Mucosa of rectum (tissue), 2 donors: ENCODE data around the gene NCAPD3.

Experiments
- H3K27ac ChIP-seq, 2 donors: one replicate each; pipeline ENCODE4 v1.7.0; 2013; ENCODE audit warnings: inconsistent platforms in 2 of 2, low read depth in 2 of 2, low read length in 2 of 2
- H3K27me3 ChIP-seq, 2 donors: one replicate each; pipeline ENCODE4 v1.7.0; 2013; ENCODE audit warnings: low read length in 2 of 2; ENCODE audit not compliant: control insufficient read depth in 2 of 2, insufficient read depth in 2 of 2
- H3K36me3 ChIP-seq, 2 donors: one replicate each; pipeline ENCODE4 v1.7.0; 2013; ENCODE audit warnings: low read length in 2 of 2; ENCODE audit not compliant: control insufficient read depth in 2 of 2, insufficient read depth in 2 of 2
- H3K4me1 ChIP-seq, 2 donors: one replicate each; pipeline ENCODE4 v1.7.0; 2013; ENCODE audit warnings: low read length in 2 of 2, mild to moderate bottlenecking in 1 of 2; ENCODE audit not compliant: control insufficient read depth in 2 of 2, insufficient read depth in 2 of 2
- H3K4me3 ChIP-seq, 2 donors: one replicate each; pipeline ENCODE4 v1.7.0; 2013; ENCODE audit warnings: low read length in 2 of 2
- H3K9ac ChIP-seq, 2 donors: one replicate each; pipeline ENCODE4 v1.7.0; 2013; ENCODE audit warnings: low read length in 2 of 2, low read depth in 1 of 2, mild to moderate bottlenecking in 1 of 2
- H3K9me3 ChIP-seq, 2 donors: one replicate each; pipeline ENCODE4 v1.7.0; 2013; ENCODE audit warnings: low read length in 2 of 2; ENCODE audit not compliant: control insufficient read depth in 2 of 2
- donor health status: healthy.
- donor health status: Normal muscosa, but diverticular disease.

NCAPD3 gene

GRCh38 chr11:134151083-134151747 is 72.6 kb downstream of the NCAPD3 start:
- H3K36me3 ChIP-seq, result peaks cover 5 to 30% of the 10 kb centered on the region in 2 donors
- H3K4me3 ChIP-seq, result no peak overlapping the region
- no peak overlapping the region for H3K27ac ChIP-seq
- no peaks in the 10 kb centered on the region for H3K4me1 ChIP-seq
- H3K9me3 ChIP-seq, result no peaks in the 10 kb centered on the region
- no peak overlapping the region for H3K9ac ChIP-seq
- no peaks in the 10 kb centered on the region for H3K27me3 ChIP-seq

DNA sequence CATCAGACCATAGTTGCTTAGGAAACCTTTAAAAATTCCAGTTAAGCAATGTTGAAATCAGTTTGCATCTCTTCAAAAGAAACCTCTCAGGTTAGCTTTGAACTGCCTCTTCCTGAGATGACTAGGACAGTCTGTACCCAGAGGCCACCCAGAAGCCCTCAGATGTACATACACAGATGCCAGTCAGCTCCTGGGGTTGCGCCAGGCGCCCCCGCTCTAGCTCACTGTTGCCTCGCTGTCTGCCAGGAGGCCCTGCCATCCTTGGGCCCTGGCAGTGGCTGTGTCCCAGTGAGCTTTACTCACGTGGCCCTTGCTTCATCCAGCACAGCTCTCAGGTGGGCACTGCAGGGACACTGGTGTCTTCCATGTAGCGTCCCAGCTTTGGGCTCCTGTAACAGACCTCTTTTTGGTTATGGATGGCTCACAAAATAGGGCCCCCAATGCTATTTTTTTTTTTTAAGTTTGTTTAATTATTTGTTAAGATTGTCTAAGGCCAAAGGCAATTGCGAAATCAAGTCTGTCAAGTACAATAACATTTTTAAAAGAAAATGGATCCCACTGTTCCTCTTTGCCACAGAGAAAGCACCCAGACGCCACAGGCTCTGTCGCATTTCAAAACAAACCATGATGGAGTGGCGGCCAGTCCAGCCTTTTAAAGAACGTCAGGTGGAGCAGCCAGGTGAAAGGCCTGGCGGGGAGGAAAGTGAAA is 73.4 kb downstream of the NCAPD3 start:
- Histone ChIP-seq H3K9me3 (no peaks in the 10 kb centered on the region), H3K27ac (no peak overlapping the region), H3K9ac (no peak overlapping the region), H3K4me3 (no peak overlapping the region), H3K36me3 (peaks cover 0 to 27% of the 10 kb centered on the region in 2 donors), H3K27me3 (no peaks in the 10 kb centered on the region), H3K4me1 (no peaks in the 10 kb centered on the region)

DNA sequence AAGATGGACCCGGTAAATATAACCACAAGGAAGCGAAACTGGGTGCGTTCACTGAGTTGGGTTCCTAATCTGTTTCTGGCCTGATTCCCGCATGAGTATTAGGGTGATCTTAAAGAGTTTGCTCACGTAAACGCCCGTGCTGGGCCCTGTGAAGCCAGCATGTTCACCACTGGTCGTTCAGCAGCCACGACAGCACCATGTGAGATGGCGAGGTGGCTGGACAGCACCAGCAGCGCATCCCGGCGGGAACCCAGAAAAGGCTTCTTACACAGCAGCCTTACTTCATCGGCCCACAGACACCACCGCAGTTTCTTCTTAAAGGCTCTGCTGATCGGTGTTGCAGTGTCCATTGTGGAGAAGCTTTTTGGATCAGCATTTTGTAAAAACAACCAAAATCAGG is 74.4 kb downstream of the NCAPD3 start:
- Histone ChIP-seq H3K27ac (no peak overlapping the region), H3K36me3 (peaks cover 0 to 25% of the 10 kb centered on the region in 2 donors)

GRCh38 chr11:134146598-134146997 is 77.2 kb downstream of the NCAPD3 start:
- no peak overlapping the region for H3K4me3 ChIP-seq
- no peak overlapping the region for H3K9ac ChIP-seq
- H3K27ac ChIP-seq, result no peak overlapping the region
- H3K36me3 ChIP-seq, result peaks cover 0 to 14% of the 10 kb centered on the region in 2 donors
- H3K4me1 ChIP-seq, result no peaks in the 10 kb centered on the region
- H3K27me3 ChIP-seq, result no peaks in the 10 kb centered on the region
- no peaks in the 10 kb centered on the region for H3K9me3 ChIP-seq

More for the DNA sequence above, 74.4 kb downstream of the NCAPD3 start:
- Histone ChIP-seq H3K4me1 (no peaks in the 10 kb centered on the region), H3K4me3 (no peak overlapping the region), H3K9me3 (no peaks in the 10 kb centered on the region), H3K9ac (no peak overlapping the region), H3K27me3 (no peaks in the 10 kb centered on the region)

GRCh38 chr11:134145715-134146114 is 78.1 kb downstream of the NCAPD3 start:
- Histone ChIP-seq H3K9ac (no peak overlapping the region), H3K4me3 (no peak overlapping the region), H3K4me1 (no peaks in the 10 kb centered on the region), H3K27me3 (no peaks in the 10 kb centered on the region), H3K36me3 (peaks cover 0 to 8% of the 10 kb centered on the region in 2 donors), H3K27ac (no peak overlapping the region), H3K9me3 (no peaks in the 10 kb centered on the region)

DNA sequence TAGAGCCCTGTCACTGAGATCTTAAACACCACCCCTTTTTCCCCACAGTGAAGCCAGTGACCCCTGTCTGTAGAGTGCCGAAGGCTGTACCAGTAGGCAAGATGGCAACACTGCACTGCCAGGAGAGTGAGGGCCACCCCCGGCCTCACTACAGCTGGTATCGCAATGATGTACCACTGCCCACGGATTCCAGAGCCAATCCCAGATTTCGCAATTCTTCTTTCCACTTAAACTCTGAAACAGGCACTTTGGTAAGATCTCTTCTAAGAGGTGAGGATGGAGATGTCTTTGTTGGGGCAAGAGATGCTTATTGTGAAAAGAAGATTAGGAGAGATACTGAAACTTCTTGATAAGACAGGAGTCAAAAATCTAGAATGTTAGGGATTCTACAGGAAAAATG is 79.0 kb downstream of the NCAPD3 start:
- Histone ChIP-seq H3K4me1 (no peaks in the 10 kb centered on the region), H3K27me3 (no peaks in the 10 kb centered on the region), H3K36me3 (peaks cover 0 to 7% of the 10 kb centered on the region in 2 donors), H3K9ac (no peak overlapping the region), H3K9me3 (no peaks in the 10 kb centered on the region), H3K27ac (no peak overlapping the region), H3K4me3 (no peak overlapping the region)

DNA sequence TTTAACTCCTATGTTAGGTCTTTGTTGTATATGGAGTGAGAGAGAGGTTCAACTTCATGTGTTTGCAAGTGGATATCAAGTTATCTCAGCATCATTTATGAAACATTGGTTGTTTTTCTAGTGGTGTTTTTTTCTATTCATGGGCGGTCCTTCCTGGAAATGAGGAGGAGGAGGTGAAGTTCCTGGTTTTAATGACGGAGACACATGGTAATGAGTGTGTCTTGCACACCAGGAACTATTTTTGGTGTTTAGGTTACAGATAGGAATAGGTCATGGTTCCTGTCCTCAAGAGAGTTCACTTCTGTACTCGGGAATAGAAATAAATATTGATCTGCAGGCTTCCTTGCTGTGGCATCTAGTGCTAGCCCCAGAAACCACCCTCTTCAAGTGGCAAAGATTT is 80.0 kb downstream of the NCAPD3 start:
- Histone ChIP-seq H3K27me3 (no peaks in the 10 kb centered on the region), H3K4me1 (no peaks in the 10 kb centered on the region), H3K9ac (no peak overlapping the region), H3K36me3 (no peaks in the 10 kb centered on the region), H3K4me3 (no peak overlapping the region), H3K9me3 (no peaks in the 10 kb centered on the region), H3K27ac (no peak overlapping the region)

DNA sequence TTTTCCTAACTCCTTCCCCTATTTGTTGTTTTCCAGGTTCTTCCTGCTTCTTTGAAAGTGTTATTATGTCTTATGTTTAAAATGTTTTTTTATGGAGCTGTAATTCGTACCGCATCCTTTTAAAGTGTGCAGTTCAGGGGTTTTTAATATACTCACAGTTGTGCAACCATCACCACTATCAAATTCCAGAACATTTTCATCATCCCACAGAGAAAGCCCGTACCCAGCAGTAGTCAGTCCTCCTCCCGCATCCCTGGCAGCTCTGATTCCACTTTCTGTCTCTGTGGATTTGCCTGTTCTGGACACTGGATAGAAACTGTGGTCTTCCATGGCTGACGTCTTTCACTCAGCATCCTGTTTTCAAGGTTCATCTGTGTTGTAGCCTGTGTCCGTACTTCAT is 81.2 kb downstream of the NCAPD3 start:
- H3K9me3 ChIP-seq, result no peaks in the 10 kb centered on the region
- H3K4me1 ChIP-seq, result no peaks in the 10 kb centered on the region
- no peaks in the 10 kb centered on the region for H3K27me3 ChIP-seq
- no peak overlapping the region for H3K9ac ChIP-seq
- H3K27ac ChIP-seq, result no peak overlapping the region
- H3K36me3 ChIP-seq, result no peaks in the 10 kb centered on the region
- no peak overlapping the region for H3K4me3 ChIP-seq

- Histone ChIP-seq H3K4me3 (no peak overlapping the region), H3K4me1 (no peaks in the 10 kb centered on the region), H3K27ac (no peak overlapping the region)
These were observed 82.7 kb downstream of the NCAPD3 start for GRCh38 chr11:134140961-134141490.

GRCh38 chr11:134139873-134140331 is 83.9 kb downstream of the NCAPD3 start:
- H3K27me3 ChIP-seq, result no peaks in the 10 kb centered on the region
- H3K36me3 ChIP-seq, result no peaks in the 10 kb centered on the region
- no peaks in the 10 kb centered on the region for H3K4me1 ChIP-seq
- H3K27ac ChIP-seq, result peak overlapping the region in 1 of 2 donors; percentile 2
- no peak overlapping the region for H3K4me3 ChIP-seq
- no peak overlapping the region for H3K9ac ChIP-seq
- H3K9me3 ChIP-seq, result no peaks in the 10 kb centered on the region

More at GRCh38 chr11:134140961-134141490, 82.7 kb downstream of the NCAPD3 start:
- H3K9ac ChIP-seq, result no peak overlapping the region
- H3K9me3 ChIP-seq, result no peaks in the 10 kb centered on the region
- no peaks in the 10 kb centered on the region for H3K36me3 ChIP-seq
- H3K27me3 ChIP-seq, result no peaks in the 10 kb centered on the region
